ENCODE results near the gene DECR2.
"Not testable (repeated sequence)": the region's sequence is repeated elsewhere in the genome, so short reads cannot be mapped to it uniquely, and the experiment has no call there.

The DECR2 gene

GRCh38 chr16:405548-406506 is 4.1 kb downstream of the DECR2 start:
- DNase-seq = no peak

GRCh38 chr16:407253-407652 is 5.6 kb downstream of the DECR2 start:
- DNase-seq = no peak

GRCh38 chr16:410516-411178 is 9.0 kb downstream of the DECR2 start:
- no peak for DNase-seq

GRCh38 chr16:411576-412265 is 10.0 kb downstream of the DECR2 start:
- DNase-seq = no peak

- DNase-seq = no peak
These were observed 12.9 kb downstream of the DECR2 start for GRCh38 chr16:414395-415169.

GRCh38 chr16:415170-415498 is 13.4 kb downstream of the DECR2 start:
- not testable (repeated sequence) for DNase-seq

- not testable (repeated sequence) for DNase-seq
These were observed 20.5 kb downstream of the DECR2 start for GRCh38 chr16:422179-422578.

- DNase-seq = no peak
These were observed 22.4 kb downstream of the DECR2 start for GRCh38 chr16:424033-424622.

GRCh38 chr16:424623-425081 is 23.0 kb downstream of the DECR2 start:
- no peak for DNase-seq

- peak; percentile 87 for DNase-seq
These were observed 23.5 kb downstream of the DECR2 start, which contains the start of gene RAB11FIP3 for GRCh38 chr16:425082-425718. Gene RAB11FIP3, plus strand, starts transcription at chr16:425649. Its CDS starts 358 bp downstream, at chr16:426007.

GRCh38 chr16:425740-426114 is 24.0 kb downstream of the DECR2 start:
- no peak for DNase-seq

- DNase-seq = no peak
These were observed 24.6 kb downstream of the DECR2 start for GRCh38 chr16:426115-426905.

- DNase-seq = no peak
These were observed 25.2 kb downstream of the DECR2 start for GRCh38 chr16:426906-427249.

- DNase-seq = no peak
These were observed 25.6 kb downstream of the DECR2 start for GRCh38 chr16:427250-427649.

- no peak for DNase-seq
These were observed 29.2 kb downstream of the DECR2 start for GRCh38 chr16:430904-431303.

- DNase-seq = no peak
These were observed 38.9 kb downstream of the DECR2 start for GRCh38 chr16:440627-441026.

- DNase-seq = no peak
These were observed 39.8 kb downstream of the DECR2 start for GRCh38 chr16:441447-441846.

- DNase-seq = no peak
These were observed 41.3 kb downstream of the DECR2 start for GRCh38 chr16:442976-443375.

GRCh38 chr16:444027-444426 is 42.3 kb downstream of the DECR2 start:
- no peak for DNase-seq

GRCh38 chr16:445566-445965 is 43.9 kb downstream of the DECR2 start:
- no peak for DNase-seq

- no peak for DNase-seq
These were observed 48.7 kb downstream of the DECR2 start for GRCh38 chr16:450385-450784.

All from CD4-positive, alpha-beta T cell treated with Interleukin-12 subunit alpha and Interleukin-12 subunit beta, for 1 hour (primary cell).